DMS153 treated with DMSO at 0.1 percent for 48 hours (cell line): ENCODE data around the gene ESR1.
"Not testable (repeated sequence)": the region's sequence is repeated elsewhere in the genome, so short reads cannot be mapped to it uniquely, and the experiment has no call there.

Experiments
- DNase-seq: peaks from one replicate; lab custom pipeline; 2025; ENCODE audit not compliant: unreplicated experiment; lab: John Stamatoyannopoulos, UW

Gene ESR1

DNA sequence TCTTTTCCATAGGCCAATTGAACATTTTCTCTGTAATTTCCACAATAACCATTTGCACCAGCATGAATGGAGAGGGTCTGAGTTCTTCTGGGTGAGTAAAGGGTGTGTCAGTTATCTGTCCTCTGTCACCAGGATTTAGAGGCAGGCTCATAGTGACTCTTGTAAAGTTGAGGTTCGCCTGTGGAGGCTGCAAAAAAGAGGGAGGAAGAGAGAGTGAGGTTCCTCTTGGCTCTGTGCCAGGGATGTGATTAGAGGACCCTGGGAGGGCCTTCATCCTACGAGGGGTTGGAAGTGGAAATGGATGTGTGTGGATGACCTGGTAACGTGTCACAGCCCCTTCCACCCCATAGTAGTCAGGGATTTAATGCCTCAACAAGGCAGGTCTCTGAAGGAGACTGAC is 242.0 kb downstream of the ESR1 start:
- no peak for DNase-seq

GRCh38 chr6:152050451-152051195 is 243.1 kb downstream of the ESR1 start:
- no peak for DNase-seq

DNA sequence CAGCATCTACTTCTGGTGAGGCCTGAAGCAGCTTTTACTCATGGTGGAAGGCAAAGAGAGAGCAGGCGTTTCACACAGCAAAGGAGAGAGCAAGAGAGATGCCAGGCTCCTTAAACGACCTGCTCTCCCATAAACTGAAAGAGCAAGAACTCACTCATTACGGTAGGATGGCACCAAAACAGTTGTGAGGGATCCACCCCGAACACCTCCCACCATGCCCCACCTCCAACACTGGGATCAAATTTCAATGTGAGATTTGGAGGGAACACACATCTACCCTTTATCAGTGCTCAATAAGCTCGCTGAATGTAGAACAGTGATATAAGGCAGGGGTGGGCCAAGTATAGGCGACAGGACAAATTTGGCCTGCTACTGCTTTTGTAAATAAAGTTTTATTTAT is 244.6 kb downstream of the ESR1 start:
- DNase-seq: no peak

DNA sequence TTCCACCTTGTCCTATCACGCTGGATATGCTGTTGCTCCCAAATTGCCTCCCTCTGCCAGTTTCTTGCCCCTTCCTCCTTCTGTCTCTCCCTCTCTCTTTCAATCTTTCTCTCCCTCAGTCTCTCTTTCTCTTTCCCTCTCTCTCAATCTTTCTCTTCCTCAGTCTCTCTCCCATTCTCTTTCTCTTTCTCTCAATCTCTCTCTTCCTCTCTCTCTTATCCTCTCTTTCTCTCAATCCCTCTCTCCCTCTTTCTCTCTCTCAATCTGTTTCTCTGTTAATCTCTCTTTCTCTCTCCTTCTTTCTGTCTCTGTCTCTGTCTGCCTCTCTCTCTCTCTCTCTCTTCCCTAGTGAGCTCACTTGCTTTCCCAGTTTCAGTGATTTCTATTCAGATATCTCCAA is 245.8 kb downstream of the ESR1 start:
- no peak for DNase-seq

DNA sequence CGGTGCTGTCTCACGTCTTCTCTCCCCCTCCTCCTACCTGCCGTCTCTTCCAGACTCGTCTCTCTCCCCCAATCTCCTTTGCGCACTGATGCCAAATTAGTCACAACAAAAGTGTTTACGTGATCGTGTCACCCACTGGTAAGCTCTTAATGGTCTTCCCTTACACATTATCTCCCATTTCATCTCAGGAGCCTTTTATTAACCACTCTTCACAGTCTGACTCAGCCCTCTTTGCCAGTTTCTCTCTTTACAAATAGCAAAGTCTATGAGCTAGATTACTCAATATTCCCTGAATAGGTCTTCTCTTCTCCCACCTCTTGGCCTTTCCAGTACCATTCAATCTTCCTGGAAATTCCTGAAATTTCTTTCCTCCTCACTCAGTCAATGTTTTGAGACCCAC is 247.0 kb downstream of the ESR1 start:
- DNase-seq: no peak

DNA sequence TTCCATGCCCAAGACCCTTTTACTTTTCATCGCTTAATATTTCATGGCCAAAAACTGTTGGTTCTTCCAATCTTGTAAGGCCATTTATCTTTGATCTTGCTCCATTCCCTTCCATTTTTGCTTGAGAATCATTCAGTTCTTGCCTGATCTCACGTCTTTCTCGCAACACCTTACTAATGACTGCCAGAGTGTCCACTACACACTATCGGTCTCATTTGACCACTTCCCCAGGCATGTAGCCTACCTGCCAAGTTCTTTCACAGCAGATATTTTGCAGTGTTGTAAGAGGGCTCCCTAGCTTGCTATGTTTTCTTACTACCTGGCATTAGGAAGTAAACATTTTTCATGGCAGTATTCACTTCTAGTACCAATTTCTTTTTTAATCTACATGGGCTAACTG is 248.0 kb downstream of the ESR1 start:
- DNase-seq: no peak

DNA sequence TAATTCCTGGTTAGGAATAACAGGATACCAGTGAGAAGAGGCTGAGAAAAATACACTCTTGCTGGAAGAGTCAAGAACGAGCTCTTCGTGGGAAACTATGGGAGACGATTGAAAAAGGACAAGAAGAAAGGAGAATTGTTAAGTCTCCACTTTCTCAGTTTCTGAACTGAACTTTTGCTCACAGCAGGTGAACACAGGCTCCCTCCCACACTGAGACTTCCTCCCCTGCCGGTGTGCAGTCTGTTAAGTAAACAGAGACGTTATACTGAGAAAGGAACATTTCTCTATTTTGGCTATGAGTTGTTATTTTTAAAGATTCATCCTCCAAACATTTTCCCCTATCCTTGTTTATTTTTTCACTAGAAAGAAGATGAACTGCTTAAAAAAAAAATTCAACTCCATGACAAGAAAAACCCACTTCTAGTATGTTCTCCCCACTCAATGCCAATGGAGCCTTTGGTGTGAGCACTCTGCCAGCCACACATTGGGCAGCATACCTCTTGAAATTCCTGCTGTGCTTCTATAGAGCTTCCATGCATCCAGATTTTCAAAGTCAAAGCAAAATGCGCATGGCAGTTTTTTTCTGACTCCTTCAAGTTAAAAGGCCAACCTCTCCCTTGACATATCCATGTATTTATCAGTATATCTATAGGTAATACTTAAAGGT is 250.5 kb downstream of the ESR1 start:
- DNase-seq: no peak

DNA sequence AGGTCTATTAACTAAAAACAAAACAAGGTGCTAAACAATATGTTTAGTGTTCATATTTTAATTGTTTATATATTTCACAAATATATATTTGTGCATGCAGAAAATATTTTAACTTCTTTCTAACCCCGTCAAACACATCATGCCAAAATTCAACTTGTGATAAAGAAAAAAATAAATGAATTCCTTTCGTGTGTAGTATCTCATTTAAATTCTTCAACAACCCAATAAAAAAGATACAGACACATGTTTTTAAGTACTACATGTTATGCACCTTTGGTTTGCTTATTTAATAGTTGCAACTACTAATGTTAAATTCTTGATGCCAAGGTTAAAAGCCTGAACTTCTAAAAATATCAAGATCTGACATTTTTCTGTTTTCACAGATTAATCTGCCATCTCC is 252.4 kb downstream of the ESR1 start:
- DNase-seq: no peak

DNA sequence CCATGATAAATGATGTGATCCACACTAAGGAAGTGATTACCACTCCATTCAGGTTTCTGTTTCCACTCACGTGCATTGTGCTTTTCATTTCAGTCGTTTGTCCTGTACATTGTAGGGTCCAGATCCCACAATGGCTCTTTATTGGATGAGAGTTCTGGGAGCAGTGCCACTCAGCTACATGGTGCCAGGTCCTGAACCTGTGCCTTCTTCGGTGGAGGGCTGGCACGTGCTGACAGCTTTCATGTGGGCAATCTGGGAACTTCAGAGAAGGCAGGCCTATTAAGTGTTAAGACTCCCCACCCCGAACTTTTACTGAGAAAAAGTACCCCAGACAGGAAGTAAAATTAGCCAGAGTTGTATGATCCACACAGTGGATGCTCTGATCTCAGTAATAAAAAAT is 255.0 kb downstream of the ESR1 start:
- DNase-seq: no peak

- no peak for DNase-seq
These were observed 255.9 kb downstream of the ESR1 start for GRCh38 chr6:152063170-152063921.

GRCh38 chr6:152068622-152069261 is 261.3 kb downstream of the ESR1 start:
- DNase-seq: no peak

- DNase-seq: no peak
These were observed 263.1 kb downstream of the ESR1 start for GRCh38 chr6:152070556-152070955.

- DNase-seq: no peak
These were observed 263.8 kb downstream of the ESR1 start for GRCh38 chr6:152071318-152071717.

GRCh38 chr6:152071843-152072242 is 264.4 kb downstream of the ESR1 start:
- no peak for DNase-seq

DNA sequence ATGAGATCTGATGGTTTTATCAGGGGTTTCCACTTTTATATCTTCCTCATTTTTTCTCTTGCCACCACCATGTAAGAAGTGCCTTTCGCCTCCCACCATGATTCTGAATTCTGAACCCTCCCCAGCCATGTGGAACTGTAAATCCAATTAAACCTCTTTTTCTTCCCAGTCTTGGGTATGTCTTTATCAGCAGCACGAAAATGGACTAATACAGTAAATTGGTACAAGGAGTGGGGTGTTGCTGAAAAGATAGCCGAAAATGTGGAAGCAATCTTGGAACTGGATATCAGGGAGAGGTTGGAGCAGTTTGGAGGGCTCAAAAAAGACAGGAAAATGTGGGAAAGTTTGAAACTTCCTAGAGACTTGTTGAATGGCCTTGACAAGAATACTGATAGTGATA is 268.8 kb downstream of the ESR1 start:
- not testable (repeated sequence) for DNase-seq

DNA sequence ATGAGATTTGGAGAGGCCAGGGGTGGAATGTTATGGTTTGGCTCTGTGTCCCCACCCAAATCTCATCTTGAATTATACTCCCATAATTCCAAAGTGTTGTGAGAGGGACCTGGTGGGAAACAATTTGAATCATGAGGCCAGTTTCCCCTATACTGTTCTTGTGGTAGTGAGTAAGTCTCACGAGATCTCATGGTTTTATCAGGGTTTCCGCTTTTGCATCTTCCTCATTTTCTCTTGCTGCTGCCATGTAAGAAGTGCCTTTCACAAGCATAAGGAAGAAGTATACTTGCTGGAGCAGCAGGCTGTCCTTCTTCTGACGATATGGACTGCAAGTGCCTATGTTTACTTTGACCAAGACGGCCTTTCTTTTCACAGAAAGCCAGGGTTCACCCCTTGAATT is 270.5 kb downstream of the ESR1 start:
- no peak for DNase-seq

- DNase-seq: no peak
These were observed 271.3 kb downstream of the ESR1 start for GRCh38 chr6:152078804-152079203.

GRCh38 chr6:152085451-152085921 is 278.0 kb downstream of the ESR1 start:
- no peak for DNase-seq

DNA sequence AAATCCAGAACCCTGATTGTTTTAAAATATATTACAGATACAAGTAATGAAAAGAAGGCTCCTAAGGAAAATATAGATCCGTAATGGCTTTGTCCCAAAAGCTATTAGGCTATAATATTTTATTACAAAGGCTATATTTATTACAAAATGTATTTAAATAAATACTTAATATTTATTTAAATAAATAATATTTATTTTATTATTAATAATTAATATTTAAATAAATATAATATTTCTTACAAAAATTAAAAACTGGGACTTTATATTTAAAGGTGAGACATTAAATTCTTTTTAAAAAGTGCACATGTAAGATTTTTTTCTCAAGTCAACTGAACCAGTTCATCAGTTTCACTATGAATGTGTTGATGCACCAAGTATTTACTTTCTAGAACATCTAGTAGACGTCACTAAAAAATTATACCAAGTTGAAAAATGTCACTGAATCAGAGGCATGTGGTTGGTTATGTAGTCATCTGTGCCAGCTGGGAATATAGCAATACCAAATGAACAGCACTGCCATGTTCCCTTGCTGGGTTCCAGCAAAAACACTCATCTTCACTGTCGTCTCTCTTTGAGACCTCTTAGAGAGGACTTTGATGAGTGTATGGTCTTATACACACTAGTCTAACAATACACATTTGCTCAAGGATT is 278.9 kb downstream of the ESR1 start:
- DNase-seq: no peak

DNA sequence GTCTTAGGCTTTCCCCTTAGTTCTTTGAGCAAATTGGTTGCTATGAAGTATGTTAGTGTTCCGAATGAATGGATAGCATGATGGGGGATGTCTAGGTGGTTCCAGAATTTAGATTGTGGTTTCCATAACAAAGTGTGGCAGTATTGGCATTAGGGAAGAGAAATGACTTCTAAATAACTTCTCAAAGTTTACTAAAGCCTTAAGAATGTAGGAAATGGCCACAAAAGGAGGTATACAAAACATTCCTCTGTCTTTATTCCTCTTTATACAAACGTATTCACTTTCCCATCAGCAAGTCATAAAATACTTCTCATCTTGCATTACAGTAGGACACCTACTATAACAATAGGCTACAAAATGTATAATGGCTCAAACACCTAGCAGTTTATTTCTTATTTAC is 279.6 kb downstream of the ESR1 start:
- no peak for DNase-seq

DNA sequence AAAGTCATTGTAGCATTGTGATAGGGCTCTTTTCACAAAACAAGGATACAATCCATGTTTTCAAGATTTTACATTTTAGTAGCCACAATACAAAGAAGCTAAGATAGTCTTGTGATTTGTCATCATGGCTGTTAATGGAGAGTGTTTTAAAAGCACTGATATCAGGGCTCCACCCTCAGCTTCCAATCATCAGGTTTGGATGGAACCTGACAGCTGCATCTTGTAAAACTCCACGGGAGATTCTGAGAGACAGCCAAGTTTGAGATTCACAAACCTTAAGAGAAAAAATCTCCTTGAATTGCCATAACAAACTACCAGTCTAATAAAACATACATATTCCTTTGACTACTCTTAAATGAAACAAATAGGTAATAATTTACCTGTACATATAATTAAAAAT is 280.2 kb downstream of the ESR1 start:
- DNase-seq: no peak
